GM12891 (cell line): ENCODE results near the gene PAFAH2.

Experiments used
- POLR2A ChIP-seq: IDR thresholded peaks from 2 replicates; pipeline ENCODE4 v1.6.1; 2011; ENCODE audit warnings: low read depth, low read length, control low read depth
- POLR2AphosphoS5 ChIP-seq: IDR thresholded peaks from 2 replicates; pipeline ENCODE4 v1.6.1; 2011; ENCODE audit warnings: low read depth, low read length, control low read depth
- TAF1 ChIP-seq: IDR thresholded peaks from 2 replicates; pipeline ENCODE4 v1.6.1; 2011; ENCODE audit warnings: low read depth, low read length, control low read depth

- no peak for TF ChIP-seq POLR2AphosphoS5
- no peak for TF ChIP-seq POLR2A
- TF ChIP-seq TAF1, result no peak
Measured at GRCh38 chr1:26046246-26047095, 48.6 kb upstream of the PAFAH2 start.
